ENCODE measurements around the gene PCNX2.

Gene PCNX2

GRCh38 chr1:233256789-233257188 lies 38.7 kb downstream of the PCNX2 start:
- DNase-seq: no peak

GRCh38 chr1:233256191-233256590 lies 39.3 kb downstream of the PCNX2 start:
- no peak for DNase-seq

GRCh38 chr1:233255145-233255544 lies 40.4 kb downstream of the PCNX2 start:
- no peak for DNase-seq

GRCh38 chr1:233253832-233254331 lies 41.6 kb downstream of the PCNX2 start:
- DNase-seq: no peak

- no peak for DNase-seq
Observed at GRCh38 chr1:233253231-233253831, 42.2 kb downstream of the PCNX2 start.

GRCh38 chr1:233252441-233252840 lies 43.1 kb downstream of the PCNX2 start:
- DNase-seq: no peak

GRCh38 chr1:233251201-233251720 lies 44.3 kb downstream of the PCNX2 start:
- no peak for DNase-seq

- no peak for DNase-seq
Observed at GRCh38 chr1:233248014-233248413, 47.5 kb downstream of the PCNX2 start.

GRCh38 chr1:233246965-233247364 lies 48.6 kb downstream of the PCNX2 start:
- no peak for DNase-seq

- DNase-seq: no peak
Observed at GRCh38 chr1:233245191-233245765, 50.2 kb downstream of the PCNX2 start.

- DNase-seq: no peak
Observed at GRCh38 chr1:233244183-233244582, 51.3 kb downstream of the PCNX2 start.

- DNase-seq: peak; percentile 5 to 38
Observed at GRCh38 chr1:233242827-233243483, 52.6 kb downstream of the PCNX2 start.

- no peak for DNase-seq
Observed at GRCh38 chr1:233241759-233242158, 53.8 kb downstream of the PCNX2 start.

- peak in 1 of 2 experiments; percentile 34 for DNase-seq
Observed at GRCh38 chr1:233240829-233241682, 54.5 kb downstream of the PCNX2 start.

GRCh38 chr1:233240371-233240770 lies 55.2 kb downstream of the PCNX2 start:
- no peak for DNase-seq

- no peak for DNase-seq
Observed at GRCh38 chr1:233238884-233239431, 56.6 kb downstream of the PCNX2 start.

- no peak for DNase-seq
Observed at GRCh38 chr1:233237647-233238046, 57.9 kb downstream of the PCNX2 start.

- no peak for DNase-seq
Observed at GRCh38 chr1:233233508-233234040, 62.0 kb downstream of the PCNX2 start.

GRCh38 chr1:233230011-233230410 lies 65.5 kb downstream of the PCNX2 start:
- DNase-seq: no peak

GRCh38 chr1:233229288-233229687 lies 66.2 kb downstream of the PCNX2 start:
- no peak for DNase-seq

- no peak for DNase-seq
Observed at GRCh38 chr1:233227930-233228465, 67.5 kb downstream of the PCNX2 start.

GRCh38 chr1:233224311-233224710 lies 71.2 kb downstream of the PCNX2 start:
- no peak for DNase-seq
